HPDE6-E6E7 (cell line): ENCODE data around the gene CIROP.

ENCODE experiments used
- DNase-seq: peaks from one replicate; pipeline ENCODE4 v3.0.0; 2011; ENCODE audit warnings: missing footprints; ENCODE audit errors: extremely low spot score

The CIROP gene

DNA sequence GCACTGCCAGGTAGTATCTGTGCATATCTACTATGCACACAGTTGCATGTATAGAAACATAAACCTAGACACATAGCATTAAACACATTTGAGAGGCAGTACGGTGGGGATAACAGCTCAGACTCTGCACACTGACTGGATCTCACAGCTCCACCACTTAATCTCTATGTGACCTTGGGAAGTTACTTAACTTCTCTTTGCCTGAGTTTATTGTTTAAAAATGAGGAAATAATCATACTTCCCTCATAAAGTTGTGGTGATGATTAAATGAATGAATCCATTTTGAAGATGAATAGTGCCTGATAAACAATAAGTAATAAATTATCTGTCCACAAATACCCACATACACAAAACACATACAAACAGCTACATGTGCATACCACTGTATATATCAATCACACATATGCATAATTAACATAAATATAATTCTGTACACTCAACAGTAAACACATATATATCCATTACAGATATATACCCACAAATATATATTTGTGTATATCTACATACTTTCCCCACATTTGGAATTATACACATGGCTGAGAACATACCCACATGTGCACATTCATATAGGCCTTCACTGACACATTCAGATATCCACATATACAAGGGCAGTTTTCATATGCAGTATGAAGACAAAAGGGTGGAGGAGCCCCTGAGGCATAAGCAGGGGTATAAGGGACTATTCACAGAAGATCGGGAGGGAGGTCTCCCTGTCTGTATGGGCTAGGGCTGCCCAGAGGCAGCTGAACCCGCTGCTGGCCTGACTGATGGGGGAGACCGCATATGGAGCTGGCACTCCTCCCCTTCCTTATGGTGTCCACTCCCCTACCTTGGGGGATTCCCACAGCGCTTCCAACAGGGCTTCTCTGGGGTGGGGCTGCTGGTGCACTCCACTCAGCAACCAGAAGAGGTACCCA, 53.4 kb downstream of the CIROP start:
- no peak for DNase-seq
